ENCODE data around the gene SPATA12. TPM values are rescaled to one million over a fixed set of nuclear protein-coding genes. Genes with fewer than 3 reads are reported as not detected.

SPATA12 gene
- total RNA-seq, 2 donors from 2014 or later, result not detected

DNA sequence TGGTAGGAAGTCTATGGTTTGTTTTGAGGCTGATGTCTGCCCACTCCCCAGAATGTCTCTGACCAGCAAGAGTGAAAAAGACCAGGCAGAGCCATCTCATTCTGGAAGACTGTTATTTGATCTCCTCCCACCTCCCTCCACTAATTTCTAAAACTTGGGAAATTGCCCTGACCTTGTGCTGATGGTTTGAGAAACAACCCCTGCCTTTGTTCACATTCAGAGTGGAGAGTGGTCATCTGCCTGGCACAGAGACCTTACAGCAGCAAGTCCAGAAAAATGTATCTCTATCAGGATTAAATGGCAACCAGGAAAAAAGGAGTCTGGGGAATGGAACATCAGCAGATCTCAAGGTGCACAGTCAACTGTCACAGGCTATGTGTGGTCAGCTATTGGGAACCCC, 25.7 kb downstream of the SPATA12 start:
- ATAC-seq (ENCODE audit: insufficient number of reproducible peaks, low FRiP score, low read depth) (no peak), DNase-seq (ENCODE audit: low spot score) (no peak)
- Histone ChIP-seq H3K9me3 (no peaks in the 10 kb centered on the region), H3K4me3 (no peak overlapping the region), H3K36me3 (no peaks in the 10 kb centered on the region), H3K27ac (no peak overlapping the region), H3K4me1 (ENCODE audit: control insufficient read depth in 1 of 2, low read depth in 2 of 2) (no peaks in the 10 kb centered on the region), H3K27me3 (replicated peaks; ENCODE audit: insufficient read depth) (no peaks in the 10 kb centered on the region)
- TF ChIP-seq CTCF (IDR thresholded peaks at IDR 0.05), result no peak

DNA sequence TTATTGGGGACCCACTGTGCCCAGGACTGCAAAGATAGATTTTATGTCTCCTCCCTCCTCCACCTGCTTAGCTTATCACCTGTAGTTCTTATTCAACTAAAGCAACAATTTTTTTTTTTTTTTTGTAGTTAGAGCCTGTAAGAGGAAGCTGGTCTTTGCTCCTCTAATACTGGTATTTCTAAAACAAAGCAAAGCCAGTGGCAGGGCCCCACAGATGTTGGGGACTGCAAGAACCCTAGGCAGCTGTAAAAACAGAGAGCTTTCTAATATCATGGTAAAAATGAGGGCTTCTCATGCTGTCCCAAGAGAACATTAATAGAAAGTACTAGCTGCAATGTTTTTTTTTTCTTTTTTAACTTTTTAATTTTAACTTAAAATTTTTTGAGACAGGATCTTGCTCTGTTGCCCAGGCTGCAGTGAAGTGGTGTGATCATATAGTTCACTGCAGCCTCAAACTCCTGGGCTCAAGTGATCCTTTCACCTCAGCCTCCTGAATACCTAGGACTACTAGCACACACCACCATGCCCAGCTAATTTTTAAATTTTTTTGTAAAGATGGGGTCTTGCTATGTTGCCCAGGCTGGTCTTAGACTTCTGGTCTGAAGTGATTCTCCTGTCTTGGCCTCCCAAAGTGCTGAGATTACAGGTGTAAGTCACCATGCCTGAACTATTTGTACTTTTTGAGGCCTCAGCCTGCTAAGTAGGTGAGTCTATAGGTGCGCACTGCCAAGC, 27.1 kb downstream of the SPATA12 start:
- H3K9me3 ChIP-seq, result no peaks in the 10 kb centered on the region
- no peak overlapping the region for H3K27ac ChIP-seq
- DNase-seq (ENCODE audit: low spot score), result no peak
- H3K36me3 ChIP-seq, result no peaks in the 10 kb centered on the region
- no peak for TF ChIP-seq CTCF (IDR thresholded peaks at IDR 0.05)
- no peak overlapping the region for H3K4me3 ChIP-seq
- H3K4me1 ChIP-seq (ENCODE audit: control insufficient read depth in 1 of 2, low read depth in 2 of 2), result no peaks in the 10 kb centered on the region
- ATAC-seq (ENCODE audit: insufficient number of reproducible peaks, low FRiP score, low read depth), result no peak
- H3K27me3 ChIP-seq (replicated peaks; ENCODE audit: insufficient read depth), result no peaks in the 10 kb centered on the region

DNA sequence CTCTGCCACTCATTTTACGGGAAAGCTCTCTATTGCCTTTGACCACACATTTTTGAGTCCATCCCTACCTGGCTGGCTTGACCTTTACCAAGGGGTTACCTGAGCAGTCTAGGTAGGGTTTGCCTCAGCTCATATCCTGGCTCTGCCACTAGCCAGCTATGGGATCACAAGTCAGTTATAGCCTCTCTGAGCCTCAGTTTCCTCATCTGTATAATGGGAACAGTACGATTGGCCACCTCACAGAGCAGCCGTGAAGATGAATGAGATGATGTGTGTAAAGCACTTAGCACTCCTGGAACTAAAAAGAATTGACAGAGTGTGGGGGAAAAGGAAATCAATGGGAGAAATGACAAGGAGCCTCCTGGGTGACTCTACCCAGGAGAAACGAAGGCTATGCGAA, 28.0 kb downstream of the SPATA12 start:
- Histone ChIP-seq H3K4me1 (ENCODE audit: control insufficient read depth in 1 of 2, low read depth in 2 of 2) (no peaks in the 10 kb centered on the region), H3K9me3 (no peaks in the 10 kb centered on the region), H3K27me3 (replicated peaks; ENCODE audit: insufficient read depth) (no peaks in the 10 kb centered on the region), H3K27ac (no peak overlapping the region), H3K36me3 (no peaks in the 10 kb centered on the region), H3K4me3 (no peak overlapping the region)
- no peak for TF ChIP-seq CTCF (IDR thresholded peaks at IDR 0.05)
- ATAC-seq (ENCODE audit: insufficient number of reproducible peaks, low FRiP score, low read depth) (no peak), DNase-seq (ENCODE audit: low spot score) (no peak)

DNA sequence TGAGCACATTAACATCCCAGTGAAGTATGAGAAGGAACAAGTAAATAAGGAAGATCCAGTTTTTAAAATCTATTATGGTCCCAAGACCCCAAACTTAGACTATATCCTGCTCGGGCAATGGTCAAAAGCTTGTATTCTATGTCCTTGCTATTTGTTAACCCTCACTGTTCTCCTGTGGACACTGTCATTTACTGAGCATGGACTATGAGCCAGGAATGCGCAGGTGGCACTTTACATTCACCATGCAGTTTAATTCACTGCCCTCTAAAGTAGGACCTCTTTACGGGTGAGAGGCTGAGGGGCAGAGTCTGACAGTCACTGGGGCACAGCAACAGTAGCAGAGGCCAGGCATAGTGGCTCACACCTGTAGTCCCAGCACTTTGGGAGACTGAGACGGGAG, 28.6 kb downstream of the SPATA12 start:
- no peaks in the 10 kb centered on the region for H3K27me3 ChIP-seq (replicated peaks; ENCODE audit: insufficient read depth)
- no peak overlapping the region for H3K4me3 ChIP-seq
- no peaks in the 10 kb centered on the region for H3K9me3 ChIP-seq
- ATAC-seq (ENCODE audit: insufficient number of reproducible peaks, low FRiP score, low read depth) (no peak), DNase-seq (ENCODE audit: low spot score) (no peak)
- no peaks in the 10 kb centered on the region for H3K36me3 ChIP-seq
- TF ChIP-seq CTCF (IDR thresholded peaks at IDR 0.05), result no peak
- no peak overlapping the region for H3K27ac ChIP-seq
- no peaks in the 10 kb centered on the region for H3K4me1 ChIP-seq (ENCODE audit: control insufficient read depth in 1 of 2, low read depth in 2 of 2)

DNA sequence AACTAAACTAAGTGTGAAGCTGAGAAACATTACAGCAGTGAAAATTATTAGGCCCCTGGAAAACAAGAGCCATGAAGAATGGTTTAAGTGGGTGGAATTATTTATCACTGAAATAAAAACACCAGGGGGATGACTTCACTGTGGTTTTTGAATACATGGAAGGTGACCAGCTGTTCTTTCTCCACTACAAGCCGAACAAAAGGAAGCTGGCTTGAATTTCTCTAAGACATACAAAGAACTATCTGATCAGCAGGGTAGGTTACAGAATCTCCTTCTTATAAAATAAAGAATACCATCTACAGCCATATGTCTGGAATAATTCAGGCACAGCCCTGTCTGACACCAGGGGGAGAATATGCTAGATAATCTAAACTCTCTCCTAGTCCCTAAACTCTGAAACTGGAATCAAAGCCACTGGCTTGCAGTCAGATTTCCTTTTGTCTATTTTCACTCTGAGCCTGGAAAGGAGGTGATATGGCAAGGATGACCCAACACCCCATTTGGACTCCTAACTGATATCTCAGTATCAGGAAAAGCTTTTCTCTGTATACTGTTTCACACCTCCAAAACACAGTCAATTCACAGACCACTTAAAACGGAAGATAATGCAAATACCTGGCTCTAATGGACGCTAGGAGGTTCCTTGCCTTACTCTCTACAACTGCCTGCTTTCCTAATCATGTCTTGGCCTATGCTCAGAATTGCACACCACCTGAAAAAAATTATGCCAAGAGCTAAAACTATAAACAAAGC, 31.2 kb downstream of the SPATA12 start:
- ATAC-seq (ENCODE audit: insufficient number of reproducible peaks, low FRiP score, low read depth) (no peak), DNase-seq (ENCODE audit: low spot score) (no peak)
- Histone ChIP-seq H3K9me3 (no peaks in the 10 kb centered on the region), H3K4me1 (ENCODE audit: control insufficient read depth in 1 of 2, low read depth in 2 of 2) (no peaks in the 10 kb centered on the region), H3K27ac (no peak overlapping the region), H3K27me3 (replicated peaks; ENCODE audit: insufficient read depth) (no peaks in the 10 kb centered on the region), H3K4me3 (no peak overlapping the region), H3K36me3 (peaks cover 1% of the 10 kb centered on the region)
- TF ChIP-seq CTCF (IDR thresholded peaks at IDR 0.05), result no peak
